H1 (cell line): ENCODE results near the gene TJP3. TPM values are rescaled to one million over a fixed set of nuclear protein-coding genes. Genes with fewer than 3 reads are reported as not detected.

Source experiments
- CTCF ChIA-PET: fragments of 300-600 bp; sonication (Branson Sonifier 250); formaldehyde crosslinking; loops from one replicate; lab custom pipeline; 2021; ENCODE audit not compliant: partially characterized antibody; lab: Charles Lee
- POLR2A ChIA-PET: fragments of 300-600 bp; sonication (Branson Sonifier 250); formaldehyde crosslinking; loops from one replicate; lab custom pipeline; 2021; ENCODE audit warnings: inconsistent platforms; ENCODE audit not compliant: partially characterized antibody; lab: Charles Lee
- DNase-seq, 2 experiments: peaks; one replicate each; pipeline versions ENCODE4 v3.0.0 to v3.0.0-alpha.2; 2010 to 2022; ENCODE audit warnings: low spot score in 2 of 2, low read depth in 1 of 2, mixed read lengths in 1 of 2
- FAIRE-seq: peaks from 2 replicates; lab custom pipeline; 2011; peaks lifted over from hg19 to GRCh38; lab: Jason Lieb, UNC
- H2AFZ ChIP-seq: 2 replicates; pipeline ENCODE4 v1.8.1; 2012; ENCODE audit warnings: low read length, inconsistent platforms
- H2AK5ac ChIP-seq: 2 replicates; pipeline ENCODE4 v1.6.1; 2013; ENCODE audit warnings: low read depth, low read length
- H2BK120ac ChIP-seq: replicated peaks from 2 replicates; pipeline ENCODE3; 2013; ENCODE audit warnings: low read depth, low read length, inconsistent platforms
- H2BK12ac ChIP-seq: 2 replicates; pipeline ENCODE4 v1.6.1; 2013; ENCODE audit warnings: low read depth, low read length
- H2BK15ac ChIP-seq: 2 replicates; pipeline ENCODE4 v1.6.1; 2013; ENCODE audit warnings: low read length
- H2BK20ac ChIP-seq: 2 replicates; pipeline ENCODE4 v1.6.1; 2013; ENCODE audit warnings: low read length
- H2BK5ac ChIP-seq: 2 replicates; pipeline ENCODE4 v1.6.1; 2013; ENCODE audit warnings: low read depth, low read length
- H3K14ac ChIP-seq: 2 replicates; pipeline ENCODE4 v1.6.1; 2013; ENCODE audit warnings: inconsistent platforms; ENCODE audit not compliant: insufficient read length
- H3K18ac ChIP-seq: 2 replicates; pipeline ENCODE4 v1.6.1; 2013; ENCODE audit warnings: low read length; ENCODE audit errors: extremely low read depth
- H3K23ac ChIP-seq: 2 replicates; pipeline ENCODE4 v1.6.1; 2013; ENCODE audit warnings: inconsistent platforms; ENCODE audit not compliant: insufficient read length
- H3K23me2 ChIP-seq: 2 replicates; pipeline ENCODE4 v1.6.1; 2013; ENCODE audit warnings: low read depth, low read length
- H3K27ac ChIP-seq: 2 replicates; pipeline ENCODE4 v1.6.1; 2011; ENCODE audit warnings: low read depth, low read length, inconsistent platforms
- H3K27me3 ChIP-seq, 4 experiments: replicated peaks in 1 of 4; 1 replicate in 1 of 4; 2 replicates in 3 of 4; pipeline versions ENCODE4 v1.6.1 to v1.8.1; 2011 to 2013; ENCODE audit warnings: low read length in 3 of 4, mild to moderate bottlenecking in 3 of 4, inconsistent platforms in 2 of 4, mixed read lengths in 2 of 4, moderate library complexity in 1 of 4; ENCODE audit not compliant: control insufficient read depth in 3 of 4, insufficient read depth in 3 of 4; ENCODE audit errors: extremely low read depth in 1 of 4
- H3K36me3 ChIP-seq, 4 experiments: 2 replicates each; pipeline versions ENCODE4 v1.6.1 to v1.8.1; 2011 to 2013; ENCODE audit warnings: mild to moderate bottlenecking in 4 of 4, low read length in 3 of 4, moderate library complexity in 2 of 4, control low read depth in 1 of 4, inconsistent platforms in 1 of 4; ENCODE audit not compliant: insufficient read depth in 4 of 4, control insufficient read depth in 2 of 4
- H3K4ac ChIP-seq: replicated peaks from 2 replicates; pipeline ENCODE3; 2013; ENCODE audit warnings: low read length, low read depth, mixed read lengths, inconsistent platforms; ENCODE audit not compliant: insufficient read length
- H3K4me1 ChIP-seq, 4 experiments: replicated peaks in 1 of 4; 1 replicate in 1 of 4; 2 replicates in 3 of 4; pipeline versions ENCODE4 v1.6.1 to v1.8.1; 2011 to 2013; ENCODE audit warnings: low read length in 3 of 4, inconsistent platforms in 2 of 4, mixed read lengths in 1 of 4; ENCODE audit not compliant: insufficient read depth in 4 of 4, control insufficient read depth in 3 of 4
- H3K4me2 ChIP-seq, 2 experiments: 2 replicates each; pipeline versions ENCODE4 v1.6.1 to v1.8.1; 2011 to 2013; ENCODE audit warnings: low read depth in 2 of 2, low read length in 2 of 2, control low read depth in 1 of 2, inconsistent platforms in 1 of 2, mild to moderate bottlenecking in 1 of 2; ENCODE audit not compliant: insufficient read depth in 1 of 2
- H3K4me3 ChIP-seq, 4 experiments: fragments of 200-600, 300-600 bp in 1 of 4; sonication (generic), shearing (Covaris generic), sonication (Bioruptor Twin) in 1 of 4; 2 replicates each; pipeline versions ENCODE4 v1.5.1 to v1.8.1; 2011 to 2016; ENCODE audit warnings: low read length in 4 of 4, low read depth in 3 of 4, control low read depth in 2 of 4, inconsistent platforms in 2 of 4, mild to moderate bottlenecking in 2 of 4, mixed read lengths in 1 of 4, moderate library complexity in 1 of 4; ENCODE audit not compliant: insufficient read depth in 2 of 4; ENCODE audit errors: extremely low read depth in 1 of 4
- H3K56ac ChIP-seq: replicated peaks from 2 replicates; pipeline ENCODE3; 2013; ENCODE audit warnings: low read depth, mild to moderate bottlenecking, mixed read lengths, low read length, inconsistent platforms; ENCODE audit not compliant: insufficient read length
- H3K79me1 ChIP-seq: 2 replicates; pipeline ENCODE4 v1.6.1; 2013; ENCODE audit warnings: low read depth, low read length, control low read depth
- H3K79me2 ChIP-seq, 2 experiments: 2 replicates each; pipeline versions ENCODE4 v1.6.1 to v1.8.1; 2012 to 2013; ENCODE audit warnings: low read length in 2 of 2, mild to moderate bottlenecking in 2 of 2, inconsistent platforms in 1 of 2; ENCODE audit not compliant: insufficient read depth in 2 of 2, control insufficient read depth in 1 of 2
- H3K9ac ChIP-seq, 4 experiments: replicated peaks in 1 of 4; 1 replicate in 1 of 4; 2 replicates in 3 of 4; pipeline versions ENCODE4 v1.6.1 to v1.8.1; 2011 to 2013; ENCODE audit warnings: low read depth in 3 of 4, low read length in 3 of 4, control low read depth in 2 of 4, mild to moderate bottlenecking in 2 of 4, moderate library complexity in 2 of 4, inconsistent platforms in 1 of 4; ENCODE audit errors: extremely low read depth in 1 of 4
- H3K9me3 ChIP-seq, 2 experiments: 2 replicates each; pipeline versions ENCODE4 v1.6.1 to v1.8.1; 2012 to 2013; ENCODE audit warnings: mild to moderate bottlenecking in 2 of 2, moderate library complexity in 2 of 2, control low read depth in 1 of 2, inconsistent platforms in 1 of 2, low read depth in 1 of 2, low read length in 1 of 2, mixed read lengths in 1 of 2; ENCODE audit not compliant: insufficient read depth in 2 of 2
- H4K20me1 ChIP-seq, 2 experiments: replicated peaks in 1 of 2; 2 replicates each; pipeline versions ENCODE3 to v1.8.1; 2011 to 2013; ENCODE audit warnings: inconsistent platforms in 2 of 2, low read length in 2 of 2, mild to moderate bottlenecking in 1 of 2; ENCODE audit not compliant: insufficient read depth in 2 of 2, control insufficient read depth in 1 of 2
- H4K5ac ChIP-seq: 2 replicates; pipeline ENCODE4 v1.6.1; 2013; ENCODE audit warnings: low read length, low read depth, mixed read lengths, inconsistent platforms; ENCODE audit not compliant: insufficient read length
- H4K8ac ChIP-seq: 2 replicates; pipeline ENCODE4 v1.8.0; 2013; ENCODE audit warnings: mild to moderate bottlenecking, moderate library complexity, low read length, inconsistent platforms; ENCODE audit not compliant: insufficient read depth; ENCODE audit errors: extremely low read depth
- H4K91ac ChIP-seq: replicated peaks from 2 replicates; pipeline ENCODE3; 2013; ENCODE audit warnings: low read length, mixed read lengths, inconsistent platforms; ENCODE audit not compliant: insufficient read length
- CHD2 ChIP-seq: IDR thresholded peaks from 2 replicates; pipeline ENCODE4 v1.6.1; 2012; ENCODE audit warnings: low read length, improper control_type of control experiment
- CREB1 ChIP-seq: IDR thresholded peaks from 2 replicates; pipeline ENCODE4 v1.6.1; 2012; ENCODE audit warnings: inconsistent platforms
- E2F6 ChIP-seq: IDR thresholded peaks from 2 replicates; pipeline ENCODE4 v1.6.1; 2012; ENCODE audit warnings: inconsistent platforms
- GABPA ChIP-seq: IDR thresholded peaks from 2 replicates; pipeline ENCODE4 v1.6.1; 2011; ENCODE audit warnings: mild to moderate bottlenecking, low read length, moderate library complexity, borderline replicate concordance; ENCODE audit not compliant: insufficient read depth
- KDM1A ChIP-seq: fragments of 200-600, 300-600 bp; sonication (generic); IDR thresholded peaks from 2 replicates; pipeline ENCODE4 v1.7.1; 2016; ENCODE audit warnings: mild to moderate bottlenecking, low read length, borderline replicate concordance
- NANOG ChIP-seq: IDR thresholded peaks from 2 replicates; pipeline ENCODE4 v1.6.1; 2011; ENCODE audit warnings: low read length, low read depth, mild to moderate bottlenecking, inconsistent platforms; ENCODE audit not compliant: insufficient read depth, poor library complexity, severe bottlenecking
- YY1 ChIP-seq: IDR thresholded peaks from 2 replicates; pipeline ENCODE4 v1.6.1; 2011; ENCODE audit warnings: low read depth, mild to moderate bottlenecking, low read length
- WGBS, 2 experiments: shearing (Covaris generic) in 1 of 2; methylation state at CpG; one replicate each; pipeline versions ENCODE4 v1.1.6 to v1.1.7; 2013 to 2015; ENCODE audit warnings: low lambda C conversion rate in 2 of 2, mixed read lengths in 2 of 2, inconsistent platforms in 1 of 2, low coverage in 1 of 2, missing lambda C conversion rate in 1 of 2; ENCODE audit not compliant: insufficient replicate concordance in 2 of 2, insufficient coverage in 1 of 2, insufficient read length in 1 of 2; ENCODE audit errors: extremely low coverage in 1 of 2, missing lambda C conversion rate in 1 of 2; 5-methylcytosine and 5-hydroxymethylcytosine counted together
- polyA plus RNA-seq, 7 experiments: library from polyadenylated mRNA; depleted of rRNA in 3 of 7; stranded (reverse) in 5 of 7; unstranded in 2 of 7; fragments of >200 nt in 5 of 7; fragments of 200-250 nt in 2 of 7; gene quantifications; 1 replicate in 5 of 7; 2 replicates in 1 of 7; 4 replicates in 1 of 7; pipeline versions ENCODE4 v1.2.1 to v1.2.3, GENCODE V29; 2011 to 2013; ENCODE audit warnings: missing spikeins in 2 of 7, mixed read lengths in 2 of 7
- total RNA-seq: library from RNA; stranded (reverse); fragmentation: NEBNext Ultra II Directional; extraction: Animal tissue kit (Norgen Biotek cat#: 25700); gene quantifications from 2 replicates; pipeline ENCODE4 v1.2.1, GENCODE V29; 2021

The TJP3 gene
- total and polyA plus RNA-seq, 2 of the 8 experiments (the other 6 are each of a cell fraction or from before 2014, with no cell fraction given): 17.1 to 26.1 TPM

GRCh38 chr19:3766520-3766919 is 58.3 kb downstream of the TJP3 start:
- H3K79me1 ChIP-seq: 0 out of 2 replicates have a peak, but pooled peaks cover 3% of the 10 kb centered on the region
- peaks cover 0 to 4% (median 1%) of the 10 kb centered on the region in 4 experiments; a peak in 2 of 7 replicates for H3K4me1 ChIP-seq
- peaks cover 0 to 11% of the 10 kb centered on the region in 2 experiments for H4K20me1 ChIP-seq
- H3K56ac ChIP-seq: no peak overlapping the region
- no peak overlapping the region for H3K4ac ChIP-seq
- no peak overlapping the region for H3K23ac ChIP-seq
- 82% methylated on average over 7 of the region's 7 CpGs; no CpG with 5 or more reads in 1 of the 2 experiments for WGBS, 2 experiments
- no peaks in the 10 kb centered on the region; the same call in 1 of the 2 replicates for H3K23me2 ChIP-seq
- H3K9ac ChIP-seq: no peak overlapping the region
- no peak for FAIRE-seq
- H2BK20ac ChIP-seq: no peak overlapping the region
- no peak overlapping the region for H3K4me2 ChIP-seq
- no peak overlapping the region for H2AFZ ChIP-seq
- H2BK5ac ChIP-seq: no peak overlapping the region
- no peak for TF ChIP-seq KDM1A
- TF ChIP-seq E2F6: no peak
- TF ChIP-seq CHD2: no peak
- TF ChIP-seq GABPA: no peak
- TF ChIP-seq NANOG: no peak
- no peak for TF ChIP-seq CREB1
- no peak for TF ChIP-seq YY1
- H3K79me2 ChIP-seq: peaks cover 0 to 2% of the 10 kb centered on the region in 2 experiments; a peak in 1 of 4 replicates
- no peak overlapping the region for H4K91ac ChIP-seq
- H3K27ac ChIP-seq: no peak overlapping the region
- peaks cover 0 to 8% (median 3%) of the 10 kb centered on the region in 4 experiments; a peak in 6 of 8 replicates for H3K36me3 ChIP-seq
- no peak overlapping the region for H4K8ac ChIP-seq
- H2AK5ac ChIP-seq: no peak overlapping the region
- H3K18ac ChIP-seq: no peak overlapping the region
- H2BK120ac ChIP-seq: no peak overlapping the region
- ChIA-PET POLR2A (interaction anchor here (1.3 kb wide), 1 partner anchor 17 kb away, joined by 4 read pairs; no protein-coding TSS in a partner anchor), CTCF (interaction anchor here (0.6 to 0.7 kb wide), 2 partner anchors 30 to 74 kb away, joined by 3 read pairs; no protein-coding TSS in a partner anchor)
- no peak overlapping the region for H4K5ac ChIP-seq
- no peaks in the 10 kb centered on the region for H3K9me3 ChIP-seq
- H3K14ac ChIP-seq: no peak overlapping the region
- no peak for DNase-seq
- H2BK12ac ChIP-seq: no peak overlapping the region
- no peak overlapping the region for H3K4me3 ChIP-seq
- H2BK15ac ChIP-seq: no peak overlapping the region
- no peaks in the 10 kb centered on the region for H3K27me3 ChIP-seq
